Cardiac atrium fibroblast (primary cell): Measurements from ENCODE around the gene UBL4A. TPM values are rescaled to one million over a fixed set of nuclear protein-coding genes. Genes with fewer than 3 reads are reported as not detected.

ENCODE experiments used
- total RNA-seq: library from RNA; depleted of rRNA; stranded (reverse); fragments of >200 nt; gene quantifications from 2 replicates; pipeline ENCODE4 v1.2.3, GENCODE V29; 2015

Gene UBL4A
- total RNA-seq: 29.8 and 54.5 TPM in 2 replicates

GRCh38 chrX:154486396-154487207, at the start of gene UBL4A:
Gene UBL4A (minus strand): TSS chrX:154486615. CDS start chrX:154486584, 31 bp downstream.

GRCh38 chrX:154515966-154516655, 29.7 kb upstream of the UBL4A start, which contains the start of gene FAM3A:
Gene FAM3A (minus strand): TSS chrX:154516232. CDS start chrX:154515772, 460 bp downstream.

DNA sequence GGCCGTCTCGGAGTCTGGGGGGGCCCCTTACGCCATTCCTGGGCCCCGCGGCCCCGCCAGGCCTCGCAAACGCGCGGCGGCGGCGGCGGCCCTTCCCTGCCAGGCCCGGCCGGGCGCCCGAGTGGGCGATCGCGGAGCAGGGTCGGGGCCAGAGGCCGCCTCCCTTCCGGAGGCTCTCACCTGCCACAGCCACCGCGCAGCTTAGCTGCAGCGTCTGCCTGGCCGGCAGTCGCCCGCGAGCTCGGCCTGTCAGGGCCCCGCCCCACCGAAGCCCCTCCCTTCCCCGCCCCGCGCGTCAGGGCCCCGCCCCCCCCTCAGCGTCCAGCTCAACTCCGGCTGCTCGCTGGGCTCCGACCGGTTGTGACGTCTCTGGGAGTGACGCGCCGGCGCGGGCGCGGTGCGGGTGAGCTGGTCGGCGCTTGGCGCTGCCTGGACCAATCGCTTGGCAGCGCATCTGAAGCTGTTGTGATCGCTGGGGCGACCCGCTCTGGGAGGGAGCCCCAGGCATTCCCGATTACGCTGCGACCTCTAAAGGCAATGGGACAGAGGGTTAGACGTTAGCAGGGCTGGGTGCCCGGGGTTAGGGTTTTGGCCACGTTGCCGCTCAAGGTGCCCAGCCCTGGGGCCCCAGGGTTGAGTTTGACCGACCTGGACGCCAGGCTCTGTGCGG, 4.1 kb upstream of the UBL4A start, which contains the start of gene SLC10A3:
Gene SLC10A3, minus strand, starts transcription at position 216 of the 670 bp plus-strand sequence. CDS start 1,689 bp downstream, outside the sequence.

GRCh38 chrX:154478728-154479622, 7.4 kb downstream of the UBL4A start, which contains the start of gene LAGE3:
Gene LAGE3 (minus strand): TSS chrX:154479281. CDS start chrX:154478915, 366 bp downstream.

GRCh38 chrX:154458116-154458953, 28.1 kb downstream of the UBL4A start, which contains the start of gene PLXNA3:
Gene PLXNA3 (plus strand): TSS chrX:154458281. CDS start chrX:154460184, 1,903 bp downstream.

GRCh38 chrX:154443992-154444754, 42.2 kb downstream of the UBL4A start, which contains the start of gene FAM50A:
Gene FAM50A (plus strand): TSS chrX:154444141. CDS start chrX:154444236, 95 bp downstream.

GRCh38 chrX:154436983-154437752, 49.2 kb downstream of the UBL4A start, which contains the start of gene GDI1:
Gene GDI1 (plus strand): TSS chrX:154437154. CDS start chrX:154437255, 101 bp downstream.

Other genes starting within 250 kb of the UBL4A start
- not detected in 2 replicates for gene OPN1MW3, start 229.0 kb downstream of the UBL4A start, total RNA-seq
- not detected in 2 replicates for gene TEX28, start 191.5 kb downstream of the UBL4A start, total RNA-seq
- not detected in 2 replicates for gene TKTL1, start 190.8 kb downstream of the UBL4A start, total RNA-seq
- gene FLNA, start 112.0 kb downstream of the UBL4A start, total RNA-seq: 1,709 and 1,856 TPM in 2 replicates
- gene EMD, start 107.3 kb downstream of the UBL4A start, total RNA-seq: 54.3 and 54.6 TPM in 2 replicates
- gene RPL10, start 88.2 kb downstream of the UBL4A start, total RNA-seq: 8,491 and 9,302 TPM in 2 replicates
- 35.8 and 45.7 TPM in 2 replicates for gene DNASE1L1, start 77.4 kb downstream of the UBL4A start, total RNA-seq
- 19.1 and 28.9 TPM in 2 replicates for gene TAFAZZIN, start 75.1 kb downstream of the UBL4A start, total RNA-seq
- gene ATP6AP1, start 57.9 kb downstream of the UBL4A start, total RNA-seq: 43.1 and 68.5 TPM in 2 replicates
- 131 TPM in 2 replicates for gene GDI1, start 49.5 kb downstream of the UBL4A start, total RNA-seq
- 54.2 and 83.9 TPM in 2 replicates for gene FAM50A, start 42.5 kb downstream of the UBL4A start, total RNA-seq
- 16.4 and 27.9 TPM in 2 replicates for gene PLXNA3, start 28.3 kb downstream of the UBL4A start, total RNA-seq
- gene LAGE3, start 7.3 kb downstream of the UBL4A start, total RNA-seq: 37.9 and 38.1 TPM in 2 replicates
- 35.5 and 50.5 TPM in 2 replicates for gene SLC10A3, start 4.0 kb upstream of the UBL4A start, total RNA-seq
- 43.1 and 44.9 TPM in 2 replicates for gene FAM3A, start 29.6 kb upstream of the UBL4A start, total RNA-seq
- 285 and 345 TPM in 2 replicates for gene G6PD, start 60.2 kb upstream of the UBL4A start, total RNA-seq
- 10.7 and 15.7 TPM in 2 replicates for gene IKBKG, start 61.0 kb upstream of the UBL4A start, total RNA-seq
- not detected in 2 replicates for gene CTAG1A, start 98.5 kb upstream of the UBL4A start, total RNA-seq
- gene CTAG1B, start 132.7 kb upstream of the UBL4A start, total RNA-seq: not detected in 2 replicates
- not detected in 2 replicates for gene CTAG2, start 167.0 kb upstream of the UBL4A start, total RNA-seq